ENCODE results near the gene UNC93B1. TPM values are rescaled to one million over a fixed set of nuclear protein-coding genes. Genes with fewer than 3 reads are reported as not detected.

The UNC93B1 gene
- total and polyA plus RNA-seq, 2 of the 13 experiments (the other 11 are each of a cell fraction or from before 2014, with no cell fraction given) = 8.8 to 18.9 TPM

- no peak for TF ChIP-seq ZNF619 (CRISPR knock-in tag; IDR thresholded peaks at IDR 0.05)
- TF ChIP-seq SALL1 (CRISPR knock-in tag; IDR thresholded peaks at IDR 0.05) = peak; percentile 35; the same call in 1 of the 2 replicates
- no peak for TF ChIP-seq U2AF2 (IDR thresholded peaks at IDR 0.05; ENCODE audit: low read depth, low read length)
- TF ChIP-seq TBL1XR1 (IDR thresholded peaks at IDR 0.05; ENCODE audit: borderline replicate concordance, low read length, partially characterized antibody) = no peak
- TF ChIP-seq ZNF318 (CRISPR knock-in tag; IDR thresholded peaks at IDR 0.05) = no peak
- no peak for TF ChIP-seq TRAFD1 (CRISPR knock-in tag; IDR thresholded peaks at IDR 0.05; ENCODE audit: borderline replicate concordance)
- no peak; the same call in 1 of the 2 replicates for TF ChIP-seq POLR2AphosphoS5 (IDR thresholded peaks at IDR 0.05; ENCODE audit: low read depth, low read length)
- no peak for TF ChIP-seq ZNF260 (CRISPR knock-in tag; IDR thresholded peaks at IDR 0.05; ENCODE audit: borderline replicate concordance, low read depth)
- no peak for TF ChIP-seq BCLAF1 (IDR thresholded peaks at IDR 0.05)
- TF ChIP-seq ZBTB37 (CRISPR knock-in tag; IDR thresholded peaks at IDR 0.05) = no peak
- no peak for TF ChIP-seq MIER2 (CRISPR knock-in tag; IDR thresholded peaks at IDR 0.05)
- no peak for TF ChIP-seq U2AF1 (optimal IDR thresholded peaks at IDR 0.05; ENCODE audit: low read depth, low read length)
- 0 out of 2 replicates have a peak, but pooled peaks have one; percentile 54 for TF ChIP-seq MEF2D (CRISPR knock-in tag; IDR thresholded peaks at IDR 0.05)
- TF ChIP-seq MXD4 (CRISPR knock-in tag; IDR thresholded peaks at IDR 0.05) = no peak
Observed at GRCh38 chr11:68040101-68040956, 36.4 kb upstream of the UNC93B1 start (continued).
